GM18861 (cell line): Measurements from ENCODE around the gene RHOG.

ENCODE experiments used
- ATAC-seq: cut with Tn5 transposase; IDR thresholded peaks from one replicate; pipeline ENCODE4 v1.9.1; 2021; ENCODE audit not compliant: unreplicated experiment

The RHOG gene

GRCh38 chr11:3781423-3781822, 59.3 kb downstream of the RHOG start:
- ATAC-seq, result no peak
